GM19397 (cell line): ENCODE results near the gene STAMBP.
"Not testable (repeated sequence)": the region's sequence is repeated elsewhere in the genome, so short reads cannot be mapped to it uniquely, and the experiment has no call there.

Experiments
- ATAC-seq: cut with Tn5 transposase; IDR thresholded peaks from one replicate; pipeline ENCODE4 v1.9.1; 2021; ENCODE audit warnings: mild to moderate bottlenecking, moderate library complexity; ENCODE audit not compliant: unreplicated experiment

Gene STAMBP

DNA sequence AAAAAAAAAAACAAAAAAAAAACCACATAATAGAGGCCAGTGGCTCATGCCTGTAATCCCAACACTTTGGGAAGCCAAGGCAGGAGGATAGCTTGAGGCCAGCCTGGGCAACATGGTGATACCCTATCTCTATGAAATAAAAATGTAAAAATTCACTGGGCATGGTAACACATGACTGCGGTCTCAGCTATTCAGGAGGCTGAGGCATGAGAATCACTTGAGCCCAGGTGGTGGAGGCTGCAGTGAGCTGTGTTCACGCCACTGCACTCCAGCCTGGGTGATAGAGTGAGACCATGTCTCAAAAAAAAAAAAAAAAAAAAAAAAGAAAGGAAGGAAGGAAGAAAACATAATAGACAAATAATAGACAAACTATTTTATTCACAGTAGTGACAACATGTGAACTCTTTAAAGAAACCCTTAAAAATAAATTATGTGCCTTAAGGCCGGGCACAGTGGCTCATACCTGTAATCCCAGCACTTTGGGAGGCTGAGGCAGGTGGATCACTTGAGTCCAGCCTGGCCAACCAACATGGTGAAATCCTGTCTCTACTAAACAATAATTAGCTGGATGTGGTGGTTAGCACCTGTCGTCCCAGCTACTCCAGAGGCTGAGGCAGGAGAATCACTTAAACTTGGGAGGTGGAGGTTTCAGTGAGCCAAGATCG, 75.3 kb downstream of the STAMBP start:
- not testable (repeated sequence) for ATAC-seq

DNA sequence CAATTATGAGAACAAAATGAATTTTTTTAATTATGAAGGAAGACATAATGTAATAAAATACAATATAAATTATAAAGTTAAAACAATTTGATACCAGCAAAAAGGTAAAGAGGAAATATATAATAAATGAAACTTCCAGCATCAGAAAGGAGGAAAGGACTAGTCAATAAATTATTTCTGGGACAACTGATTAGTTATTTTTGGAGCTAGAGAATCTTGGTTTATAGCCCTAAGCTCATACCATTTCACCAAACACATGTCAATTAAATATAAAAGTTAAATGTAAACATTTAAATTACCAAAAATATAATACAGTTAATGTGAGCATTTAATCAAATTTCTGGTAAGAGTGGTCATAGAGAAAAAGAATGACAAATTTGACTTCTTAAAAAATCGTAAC, 76.2 kb downstream of the STAMBP start:
- no peak for ATAC-seq

DNA sequence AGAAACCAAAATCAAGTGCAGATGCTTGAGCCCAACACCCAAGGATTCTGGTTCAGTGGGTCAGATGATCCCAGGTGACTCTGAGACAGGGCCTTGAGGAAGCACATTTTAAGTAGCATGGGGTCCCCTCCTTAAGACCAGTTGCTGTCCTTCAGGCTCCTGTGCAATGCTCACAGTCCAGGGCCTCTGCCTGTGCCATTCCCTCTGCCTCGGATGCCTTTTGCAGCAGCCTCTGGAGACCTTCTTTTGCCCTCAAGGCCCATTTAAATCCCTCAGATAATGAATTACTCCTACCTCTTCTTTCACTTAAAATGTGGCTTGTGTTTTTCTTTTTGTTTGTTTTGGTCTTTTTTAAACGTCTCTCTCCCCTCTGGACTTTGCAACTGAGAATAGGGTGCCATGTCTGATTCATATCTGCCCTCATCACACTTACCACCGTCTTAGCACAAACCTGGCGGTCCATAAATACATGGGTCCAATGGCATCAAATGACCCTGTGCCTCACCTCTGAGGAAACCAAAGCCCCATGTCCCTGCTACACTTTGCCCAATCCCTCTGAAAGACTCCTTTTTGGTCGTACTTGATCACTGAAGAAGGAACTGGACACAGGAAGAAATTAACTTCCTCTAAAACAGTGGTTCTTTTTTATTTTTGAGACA, 78.2 kb downstream of the STAMBP start:
- no peak for ATAC-seq

DNA sequence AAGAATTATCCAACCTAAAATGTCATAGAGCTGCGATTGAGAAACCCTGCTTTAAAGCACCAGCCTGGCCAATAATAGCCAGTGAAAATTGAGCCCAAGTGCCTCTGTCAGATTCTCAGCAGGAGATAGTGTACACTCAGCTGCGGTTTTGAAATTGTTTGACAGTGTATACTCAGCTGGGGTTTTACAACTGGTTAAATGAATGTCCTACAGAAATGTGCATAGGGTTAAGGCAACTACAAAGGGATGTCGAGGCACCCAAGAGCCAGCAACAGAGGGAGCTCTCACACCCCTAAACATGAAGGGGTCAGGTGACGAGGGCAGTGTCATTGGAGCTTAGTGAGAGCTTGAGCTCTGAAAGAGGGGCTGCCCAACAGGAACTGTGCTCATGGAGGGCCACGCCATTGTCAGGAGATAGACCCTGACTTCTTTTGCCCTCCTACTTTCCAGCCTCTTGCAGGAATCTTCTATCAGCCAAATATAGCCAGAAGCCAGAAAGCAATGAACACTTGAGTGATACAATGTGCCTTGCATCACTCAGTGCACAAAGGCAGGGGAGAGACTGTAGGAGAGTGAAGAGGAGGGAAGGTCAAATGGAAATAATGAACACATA, 79.2 kb downstream of the STAMBP start:
- no peak for ATAC-seq

DNA sequence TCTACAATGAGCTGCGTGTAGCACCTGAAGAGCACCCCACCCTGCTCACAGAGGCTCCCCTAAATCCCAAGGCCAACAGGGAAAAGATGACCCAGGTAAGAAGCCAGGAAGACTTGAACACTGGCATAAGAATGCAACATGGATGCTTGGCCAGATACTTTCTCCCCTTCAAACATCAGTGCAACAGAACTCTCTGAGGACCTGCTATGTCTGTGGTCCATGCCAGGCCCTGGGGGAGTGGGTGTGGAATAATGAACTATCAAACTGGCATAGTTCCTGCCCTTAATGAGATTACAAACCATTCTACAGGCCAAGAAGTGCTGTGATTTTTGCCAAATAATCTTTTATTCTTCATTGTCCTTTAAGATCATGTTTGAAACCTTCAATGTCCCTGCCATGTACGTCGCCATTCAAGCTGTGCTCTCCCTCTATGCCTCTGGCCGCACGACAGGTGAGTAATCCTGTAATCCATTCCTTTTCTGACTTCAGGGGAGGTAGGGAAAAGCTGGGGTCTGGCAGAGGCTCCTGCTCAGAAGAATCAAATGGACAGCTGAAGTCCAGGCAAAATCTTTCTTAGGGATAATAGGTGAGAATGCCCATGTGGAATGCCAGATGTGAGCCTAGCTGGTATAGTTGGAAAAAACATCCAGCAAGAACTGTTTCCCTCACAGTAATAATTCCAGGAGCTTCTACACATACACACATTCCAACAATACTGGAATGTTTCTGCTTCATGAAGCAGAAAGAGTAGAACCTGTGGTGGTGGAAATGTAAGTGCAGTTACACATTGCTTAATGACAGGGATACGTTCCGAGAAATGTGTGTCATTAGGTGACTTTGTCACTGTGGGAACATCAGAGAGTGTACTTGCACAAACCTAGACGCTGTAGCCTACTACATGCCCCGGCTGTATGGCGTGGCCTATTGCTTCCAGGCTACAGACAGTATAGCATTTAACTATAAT, 80.2 kb downstream of the STAMBP start:
- no peak for ATAC-seq

DNA sequence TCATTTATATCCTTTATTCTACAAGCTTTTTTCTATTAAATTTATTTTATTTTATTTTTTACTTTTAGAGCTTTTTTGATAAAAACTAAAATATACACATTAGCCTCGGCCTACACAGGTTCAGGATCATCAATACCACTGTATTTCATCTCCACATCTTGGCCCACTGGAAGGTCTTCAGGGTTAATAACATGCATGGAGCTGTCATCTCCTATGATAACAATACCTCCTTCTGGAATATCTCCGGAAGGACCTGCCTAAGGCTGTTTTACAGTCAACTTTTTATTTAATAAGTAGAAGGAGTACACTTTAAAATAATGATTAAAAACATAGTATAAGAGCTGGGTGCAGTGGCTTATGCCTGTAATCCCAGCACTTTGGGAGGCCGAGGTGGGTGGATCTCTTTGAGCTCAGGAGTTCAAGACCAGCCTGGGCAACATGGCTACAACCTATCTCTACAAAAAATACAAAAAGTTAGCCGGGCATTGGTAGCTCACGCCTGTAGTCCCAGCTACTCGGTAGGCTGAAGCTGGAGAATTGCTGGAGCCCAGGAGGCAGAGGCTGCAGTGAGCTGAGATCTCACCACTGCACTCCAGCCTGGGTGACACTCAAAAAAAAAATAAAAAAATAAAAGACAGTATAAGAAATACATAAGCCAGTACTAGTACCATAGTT, 82.2 kb downstream of the STAMBP start:
- no peak for ATAC-seq

DNA sequence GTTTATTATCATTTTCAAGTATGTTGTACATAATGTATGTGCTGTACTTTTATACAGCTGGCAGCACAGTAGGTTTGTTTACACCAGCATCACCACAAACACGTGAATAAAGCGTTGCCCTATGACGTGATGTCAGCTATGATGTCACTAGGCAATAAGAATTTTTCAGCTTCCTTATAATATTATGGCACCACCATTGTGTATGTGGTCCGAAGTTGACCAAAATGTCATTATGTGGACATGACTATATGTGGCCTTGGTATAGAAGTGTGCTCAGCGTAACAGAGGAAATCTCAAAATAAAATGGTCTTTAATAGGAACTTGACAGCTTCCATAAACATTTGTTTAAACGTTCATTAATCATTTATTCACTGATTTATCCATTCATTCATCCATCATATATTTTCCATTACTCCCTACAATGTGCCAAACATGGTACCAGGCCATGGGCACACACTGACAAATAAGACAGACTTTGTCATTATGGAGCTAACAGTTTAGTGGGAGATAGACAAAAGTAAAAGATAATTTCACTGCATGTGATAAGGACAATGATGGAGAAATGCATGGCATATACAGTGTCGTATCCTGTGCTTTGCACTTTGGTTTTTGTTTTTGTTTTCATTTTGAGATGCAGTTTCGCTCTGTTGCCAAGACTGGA, 82.9 kb downstream of the STAMBP start:
- ATAC-seq = no peak

DNA sequence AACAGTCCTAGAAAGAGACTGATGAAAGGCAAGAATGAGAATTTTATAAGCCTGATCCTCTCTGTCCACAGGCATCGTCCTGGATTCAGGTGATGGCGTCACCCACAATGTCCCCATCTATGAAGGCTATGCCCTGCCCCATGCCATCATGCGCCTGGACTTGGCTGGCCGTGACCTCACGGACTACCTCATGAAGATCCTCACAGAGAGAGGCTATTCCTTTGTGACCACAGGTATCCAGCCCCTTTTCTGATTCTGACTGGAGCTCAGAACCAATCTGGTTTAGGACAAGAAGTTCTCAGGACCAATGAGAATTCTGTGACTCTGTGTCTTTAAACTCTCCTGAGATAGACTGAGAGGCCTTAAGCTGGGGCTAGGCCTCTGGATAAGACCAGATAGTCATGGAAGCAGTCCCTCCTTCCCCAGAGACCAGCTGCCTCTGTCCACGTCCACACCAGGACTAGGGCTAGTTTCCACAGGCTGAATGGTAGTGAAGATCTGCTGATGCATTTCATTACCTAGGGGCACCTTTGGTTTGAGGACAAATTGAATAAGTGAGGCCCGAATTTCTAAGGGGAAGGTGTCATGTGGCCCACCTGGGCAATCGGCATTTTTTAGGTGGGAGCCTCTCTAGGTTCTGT, 84.8 kb downstream of the STAMBP start:
- ATAC-seq = no peak

DNA sequence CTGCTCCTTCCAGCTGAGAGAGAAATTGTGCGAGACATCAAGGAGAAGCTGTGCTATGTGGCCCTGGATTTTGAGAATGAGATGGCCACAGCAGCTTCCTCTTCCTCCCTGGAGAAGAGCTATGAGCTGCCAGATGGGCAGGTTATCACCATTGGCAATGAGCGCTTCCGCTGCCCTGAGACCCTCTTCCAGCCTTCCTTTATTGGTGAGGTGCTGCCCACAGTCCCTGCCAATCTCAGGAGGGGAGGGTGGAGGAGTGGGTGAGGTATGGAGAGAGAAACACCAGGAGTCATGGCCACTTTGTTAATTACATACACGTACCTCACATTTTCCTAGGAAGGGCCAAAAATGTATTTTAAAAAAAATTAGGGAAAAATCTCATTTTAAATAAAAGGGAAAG, 85.9 kb downstream of the STAMBP start:
- no peak for ATAC-seq

DNA sequence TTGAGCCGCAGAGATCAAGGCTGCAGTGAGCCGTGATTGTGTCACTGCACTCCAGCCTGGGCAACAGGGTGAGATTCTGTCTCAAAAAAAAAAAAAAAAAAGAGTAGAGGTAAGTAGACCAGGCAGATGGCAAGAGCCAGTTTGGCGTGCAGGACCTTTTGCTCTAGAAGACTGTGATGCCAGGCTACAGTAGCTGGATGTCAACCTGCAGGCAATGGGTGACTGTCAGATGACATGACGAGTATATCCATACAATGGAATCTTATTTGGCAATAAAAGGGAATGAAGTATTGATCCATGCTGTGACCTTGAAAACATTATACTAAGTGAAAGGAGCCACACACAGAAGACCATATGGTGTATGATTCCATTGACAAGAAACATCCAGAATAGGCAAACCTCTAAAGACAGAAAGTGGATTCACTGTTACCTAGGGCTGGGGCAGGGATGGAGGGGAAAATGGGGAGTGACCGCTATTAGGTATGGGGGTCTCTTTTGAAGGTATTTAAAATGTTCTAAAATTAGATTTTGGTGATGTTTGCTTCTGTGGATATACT, 86.8 kb downstream of the STAMBP start:
- ATAC-seq = no peak

DNA sequence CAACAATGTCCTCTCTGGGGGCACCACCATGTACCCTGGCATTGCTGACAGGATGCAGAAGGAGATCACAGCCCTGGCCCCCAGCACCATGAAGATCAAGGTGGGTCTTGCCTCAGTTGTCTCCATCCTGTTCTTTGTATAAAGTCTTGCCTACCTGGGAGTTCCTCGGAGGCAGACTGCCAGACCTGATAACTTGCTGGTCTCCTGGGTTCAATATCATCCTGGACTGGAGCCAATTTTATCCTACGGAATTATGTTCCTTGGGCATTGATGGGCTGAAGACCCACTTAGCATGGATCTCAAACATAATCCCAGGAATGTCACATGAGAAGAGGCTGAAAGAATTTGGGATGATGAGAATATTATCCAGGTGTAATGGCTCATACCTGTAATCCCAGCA, 87.9 kb downstream of the STAMBP start:
- no peak for ATAC-seq

DNA sequence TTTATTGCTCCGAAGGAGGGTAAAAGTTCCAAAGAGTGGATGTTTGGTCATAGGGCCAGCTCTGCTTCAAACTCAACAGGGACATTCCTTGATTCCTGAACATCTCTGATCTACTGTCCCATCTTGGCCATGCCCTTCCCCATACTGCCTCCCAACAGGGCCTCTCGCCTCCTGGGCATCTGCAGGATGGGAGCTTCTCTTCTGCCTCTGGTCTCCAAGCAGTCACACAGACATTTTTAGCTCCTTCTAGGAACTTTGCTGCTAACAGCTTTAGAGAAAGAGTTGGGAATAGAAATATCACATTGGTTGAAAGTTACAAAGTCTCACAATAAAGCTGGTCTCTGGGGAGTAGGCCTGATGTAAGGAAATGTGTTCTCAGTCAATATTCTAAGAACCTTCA, 88.5 kb downstream of the STAMBP start:
- no peak for ATAC-seq

DNA sequence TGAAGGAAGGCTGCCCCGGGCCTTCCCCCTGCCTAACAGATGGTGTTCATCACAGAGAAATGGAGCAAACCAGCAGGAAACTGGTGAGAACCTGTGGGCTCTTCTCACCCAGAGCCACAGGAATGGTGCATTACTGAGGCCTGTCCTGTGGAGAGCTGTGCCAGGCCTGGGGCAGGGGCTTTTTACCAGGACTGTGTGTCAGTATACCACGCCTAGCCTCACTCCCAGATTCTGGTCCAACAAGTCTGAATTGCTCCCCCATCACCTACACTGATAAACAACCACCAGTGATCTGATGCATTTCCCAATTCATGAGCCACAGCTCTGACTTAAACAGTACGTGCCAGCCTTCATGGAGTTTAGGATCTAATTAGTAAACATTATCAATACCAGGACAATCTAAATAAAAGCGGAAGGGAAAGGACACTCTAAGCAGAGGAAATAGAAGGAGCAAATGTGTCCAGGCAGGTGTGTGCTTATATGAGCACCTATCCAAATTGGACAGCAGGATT, 89.0 kb downstream of the STAMBP start:
- ATAC-seq = no peak

DNA sequence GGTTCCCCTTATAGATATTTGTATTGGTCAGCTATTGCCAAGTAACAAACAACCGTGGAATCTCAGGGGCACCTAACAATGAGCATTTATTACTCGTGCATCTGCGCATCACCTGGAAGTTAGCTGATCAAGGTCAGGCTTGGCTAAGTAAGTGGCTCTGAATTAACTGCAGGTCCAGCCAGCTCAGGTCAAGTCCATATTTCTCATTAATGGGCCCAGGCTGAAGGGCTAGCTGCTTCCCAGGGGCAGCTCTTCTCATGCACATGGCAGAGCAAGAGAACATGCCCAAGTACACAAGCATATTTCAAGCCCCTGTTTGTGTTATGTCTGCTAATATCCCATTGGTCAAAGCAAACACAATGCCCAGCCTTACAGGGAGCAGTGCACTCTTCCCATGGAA, 90.1 kb downstream of the STAMBP start:
- no peak for ATAC-seq

DNA sequence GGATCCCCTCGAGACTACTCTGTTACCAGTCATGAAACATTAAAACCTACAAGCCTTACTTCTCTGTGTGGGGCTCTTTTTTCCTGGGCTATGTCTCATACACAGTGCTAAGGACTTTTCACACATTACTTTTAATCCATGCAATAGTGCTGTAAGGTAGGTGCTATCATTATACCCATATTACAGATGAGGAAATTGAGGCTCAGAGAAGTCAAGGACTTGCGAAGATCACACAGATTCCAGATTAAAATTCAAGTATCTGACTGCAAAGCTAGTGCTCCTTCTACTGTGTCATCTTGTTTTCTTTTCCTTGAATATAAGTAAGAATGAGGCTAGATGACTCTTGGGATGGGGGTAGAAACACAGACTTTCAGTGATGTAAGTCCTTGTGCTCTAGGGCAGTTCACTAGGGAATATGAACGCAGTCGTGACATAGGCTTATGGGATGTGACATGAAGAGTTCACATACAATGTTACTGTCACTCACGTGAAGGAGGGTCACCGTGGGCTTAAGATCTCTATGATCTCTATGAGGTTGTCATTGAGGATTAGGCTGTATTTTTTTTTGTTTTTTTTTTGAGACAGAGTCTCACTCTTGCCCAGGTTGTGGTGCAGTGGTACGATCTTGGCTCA, 91.0 kb downstream of the STAMBP start:
- ATAC-seq = no peak

DNA sequence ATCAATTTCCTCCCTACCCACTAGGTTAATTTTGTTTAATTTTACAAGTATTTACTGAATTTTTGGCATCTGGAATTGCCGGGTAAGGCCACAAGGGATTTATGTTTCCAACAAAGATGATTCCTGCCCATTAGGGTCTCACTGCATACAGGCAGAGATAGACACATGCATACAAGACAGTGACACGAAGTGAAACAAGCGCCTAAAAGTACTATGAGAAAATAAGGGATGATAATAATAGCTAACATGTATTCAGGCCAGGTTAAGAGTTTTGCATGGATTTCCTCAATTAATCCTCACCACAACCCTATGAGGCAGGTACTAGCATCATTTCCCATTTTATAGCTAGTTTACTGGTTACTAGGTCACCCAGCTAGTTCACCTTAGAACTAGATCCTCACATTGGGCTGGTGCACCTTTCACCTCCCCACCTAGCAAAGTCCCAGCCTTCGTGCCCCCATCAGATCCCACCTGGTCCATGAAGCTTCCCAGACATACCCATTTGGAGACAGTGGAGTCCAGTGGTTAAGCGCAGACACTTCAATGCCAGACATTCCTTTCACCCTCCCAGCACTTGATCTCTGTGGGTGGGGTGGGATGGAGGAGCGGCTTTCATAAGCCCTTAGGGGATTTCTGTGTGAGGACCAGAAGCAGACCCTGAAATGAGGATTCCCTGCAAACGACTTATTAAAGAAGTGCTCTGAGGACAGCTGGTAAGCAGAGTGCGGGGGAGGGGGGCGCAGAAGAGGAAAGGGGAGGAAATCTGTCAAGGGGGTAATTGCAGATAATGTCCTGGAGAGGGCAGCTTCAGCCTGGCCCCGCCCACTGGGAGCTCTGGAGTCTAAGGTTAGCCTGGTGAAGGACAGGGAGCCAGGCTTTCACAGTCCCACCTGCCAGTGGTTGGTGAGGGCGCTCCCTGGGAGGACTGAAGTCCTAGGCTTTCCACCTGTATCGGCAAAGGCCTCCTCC, 92.1 kb downstream of the STAMBP start:
- ATAC-seq = no peak

DNA sequence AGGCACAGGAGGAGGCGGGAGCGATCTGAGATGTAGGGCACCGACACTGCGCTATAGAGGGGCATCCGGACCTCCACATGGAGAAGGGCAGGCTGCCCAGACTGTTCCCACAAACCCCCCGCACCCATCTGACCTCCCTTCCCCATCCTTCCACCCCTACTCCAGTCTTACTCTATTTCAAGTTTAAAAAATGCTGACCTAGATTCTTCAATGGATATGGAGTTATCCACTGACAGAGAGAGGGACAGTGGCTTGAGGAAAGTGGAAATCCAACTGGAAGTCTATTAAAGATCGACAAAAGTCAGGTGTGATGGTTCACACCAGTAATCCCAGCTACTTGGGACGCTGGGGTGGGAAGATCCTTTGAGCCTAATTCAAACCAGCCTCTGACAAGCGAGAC, 92.8 kb downstream of the STAMBP start:
- no peak for ATAC-seq

DNA sequence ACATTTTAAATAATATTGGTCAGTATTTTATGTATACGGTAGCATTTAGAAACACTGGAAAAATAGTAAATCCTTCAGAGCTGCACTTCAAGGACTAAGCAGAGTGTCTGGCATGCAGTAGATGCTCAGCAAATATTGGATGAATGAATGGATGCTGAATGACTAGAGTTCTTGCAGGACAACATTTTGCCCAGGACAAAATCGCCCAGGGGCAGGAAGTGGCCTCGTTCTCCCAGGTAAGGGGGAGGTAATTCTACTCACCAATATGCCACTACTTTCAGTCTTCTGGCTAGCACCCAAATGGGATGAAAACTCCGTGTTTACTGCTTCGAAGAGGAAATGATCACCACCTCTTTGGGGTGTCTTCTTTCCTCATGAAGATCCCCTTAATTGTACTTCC, 93.9 kb downstream of the STAMBP start:
- no peak for ATAC-seq
